GM10248 (cell line): ENCODE results near the gene ARHGAP29.

Experiments used
- CTCF ChIA-PET: fragments of 300-600 bp; sonication (Branson Sonifier 250); formaldehyde crosslinking; extraction: SDS; loops from one replicate; lab custom pipeline; 2021; ENCODE audit warnings: antibody characterized with exemption; lab: Yijun Ruan, JAX
- POLR2A ChIA-PET: fragments of 350-650 bp; sonication (Branson Sonifier 250); formaldehyde crosslinking; extraction: SDS; loops from one replicate; lab custom pipeline; 2020; ENCODE audit warnings: antibody characterized with exemption; lab: Yijun Ruan, JAX
- DNase-seq: peaks from one replicate; pipeline ENCODE4 v3.0.0; 2012; ENCODE audit errors: extremely low spot score
- TF ChIP-seq, protein P1 (sequence below): IDR thresholded peaks from 2 replicates; pipeline ENCODE4 v1.5.1; 2012; ENCODE audit warnings: mild to moderate bottlenecking, low read depth; ENCODE audit errors: extremely low read depth, missing control alignments, control extremely low read depth

The ARHGAP29 gene

DNA sequence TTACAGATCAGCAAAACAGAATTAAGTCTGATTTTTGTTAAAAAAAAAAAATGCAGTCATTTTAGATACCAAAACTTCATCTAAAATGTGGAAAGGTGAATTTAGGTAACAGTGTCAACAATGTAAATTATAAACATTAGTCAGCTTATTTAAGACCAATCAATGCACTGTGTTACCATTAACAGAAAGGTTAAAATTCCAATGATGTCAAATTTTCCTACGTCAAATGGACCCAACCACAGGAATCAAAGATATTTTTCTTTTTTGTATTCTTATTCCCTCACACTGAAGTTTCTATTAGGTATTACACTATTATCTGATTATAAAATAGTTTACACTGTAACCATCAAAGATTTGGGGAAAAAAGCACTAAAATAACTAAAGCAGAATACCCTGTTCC, 6.5 kb downstream of the ARHGAP29 start:
- ChIA-PET POLR2A (no interaction called here), CTCF (no interaction called here)
- TF ChIP-seq, protein P1, sequence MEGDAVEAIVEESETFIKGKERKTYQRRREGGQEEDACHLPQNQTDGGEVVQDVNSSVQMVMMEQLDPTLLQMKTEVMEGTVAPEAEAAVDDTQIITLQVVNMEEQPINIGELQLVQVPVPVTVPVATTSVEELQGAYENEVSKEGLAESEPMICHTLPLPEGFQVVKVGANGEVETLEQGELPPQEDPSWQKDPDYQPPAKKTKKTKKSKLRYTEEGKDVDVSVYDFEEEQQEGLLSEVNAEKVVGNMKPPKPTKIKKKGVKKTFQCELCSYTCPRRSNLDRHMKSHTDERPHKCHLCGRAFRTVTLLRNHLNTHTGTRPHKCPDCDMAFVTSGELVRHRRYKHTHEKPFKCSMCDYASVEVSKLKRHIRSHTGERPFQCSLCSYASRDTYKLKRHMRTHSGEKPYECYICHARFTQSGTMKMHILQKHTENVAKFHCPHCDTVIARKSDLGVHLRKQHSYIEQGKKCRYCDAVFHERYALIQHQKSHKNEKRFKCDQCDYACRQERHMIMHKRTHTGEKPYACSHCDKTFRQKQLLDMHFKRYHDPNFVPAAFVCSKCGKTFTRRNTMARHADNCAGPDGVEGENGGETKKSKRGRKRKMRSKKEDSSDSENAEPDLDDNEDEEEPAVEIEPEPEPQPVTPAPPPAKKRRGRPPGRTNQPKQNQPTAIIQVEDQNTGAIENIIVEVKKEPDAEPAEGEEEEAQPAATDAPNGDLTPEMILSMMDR, result no peak
- no peak for DNase-seq

DNA sequence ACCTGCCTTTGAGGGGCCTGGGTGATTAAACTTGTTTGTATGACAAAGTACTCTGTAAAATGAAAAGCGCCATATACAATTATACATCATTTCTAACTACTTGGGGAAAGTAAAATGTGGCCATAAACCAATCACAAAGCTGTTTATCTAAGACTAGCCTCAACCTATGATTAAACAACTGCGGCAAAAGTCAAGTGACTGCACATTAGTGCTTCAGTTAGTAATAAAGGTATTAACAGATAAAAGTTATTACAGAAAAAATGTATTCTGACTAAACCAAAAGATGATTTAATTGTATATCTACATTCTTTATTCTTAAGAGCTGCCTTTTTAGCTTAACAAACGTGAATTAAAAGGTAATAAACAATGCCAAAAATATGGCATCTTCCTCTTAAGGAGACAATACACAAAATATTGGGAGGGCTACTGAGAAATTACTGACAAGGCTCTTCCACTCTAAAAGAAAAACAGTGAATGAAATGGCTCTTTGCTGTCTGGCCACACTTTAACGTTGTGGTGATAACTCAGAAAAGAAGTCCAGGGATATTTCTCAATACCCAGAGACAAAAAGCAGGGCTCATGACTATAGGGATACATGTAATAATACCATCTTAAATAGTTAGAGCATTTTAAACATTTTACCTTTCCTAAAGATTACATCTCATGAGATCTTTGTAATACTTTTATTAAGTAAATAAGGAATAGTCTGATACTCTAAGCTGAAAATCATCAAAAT, 8.6 kb downstream of the ARHGAP29 start:
- CTCF ChIA-PET, result interaction anchor here (1.0 to 1.7 kb wide), 4 partner anchors 19 to 107 kb away, joined by 3 to 4 read pairs (median 3); no protein-coding TSS in a partner anchor
- TF ChIP-seq, protein P1, result no peak
- POLR2A ChIA-PET, result no interaction called here
- no peak for DNase-seq

DNA sequence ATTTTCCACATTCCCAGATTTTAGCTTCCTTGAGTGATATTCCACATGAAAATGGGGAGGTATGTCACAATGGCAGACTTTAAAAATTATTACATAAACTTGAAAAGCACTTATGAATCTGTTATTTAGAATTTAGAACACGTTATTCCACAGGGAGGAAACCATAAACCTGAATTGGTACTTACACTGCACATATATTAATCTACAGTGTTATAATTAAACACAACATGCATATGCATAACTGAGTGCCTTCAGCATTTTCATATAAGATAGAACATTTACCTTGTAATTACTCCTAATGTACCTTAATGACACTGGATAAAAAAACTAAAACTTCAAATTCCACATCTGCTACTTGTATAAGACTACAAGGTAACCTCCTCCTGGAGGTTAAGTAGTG, 9.8 kb downstream of the ARHGAP29 start:
- POLR2A ChIA-PET, result no interaction called here
- TF ChIP-seq, protein P1, result no peak
- CTCF ChIA-PET, result interaction anchor here (1.0 to 1.3 kb wide), 4 partner anchors 14 to 58 kb away, joined by 3 to 5 read pairs (median 4); no protein-coding TSS in a partner anchor
- no peak for DNase-seq

- TF ChIP-seq, protein P1, result no peak
- DNase-seq, result no peak
- CTCF ChIA-PET, result interaction anchor here (1.6 kb wide), 1 partner anchor 13 kb away, joined by 6 read pairs; no protein-coding TSS in a partner anchor
- POLR2A ChIA-PET, result no interaction called here
Observed at GRCh38 chr1:94225845-94226244, 11.5 kb downstream of the ARHGAP29 start.

- CTCF ChIA-PET, result interaction anchor here (1.3 kb wide), 1 partner anchor 142 kb away, joined by 3 read pairs; no protein-coding TSS in a partner anchor
- TF ChIP-seq, protein P1, result no peak
- POLR2A ChIA-PET, result no interaction called here
- no peak for DNase-seq
Observed at GRCh38 chr1:94218332-94218731, 19.1 kb downstream of the ARHGAP29 start.

DNA sequence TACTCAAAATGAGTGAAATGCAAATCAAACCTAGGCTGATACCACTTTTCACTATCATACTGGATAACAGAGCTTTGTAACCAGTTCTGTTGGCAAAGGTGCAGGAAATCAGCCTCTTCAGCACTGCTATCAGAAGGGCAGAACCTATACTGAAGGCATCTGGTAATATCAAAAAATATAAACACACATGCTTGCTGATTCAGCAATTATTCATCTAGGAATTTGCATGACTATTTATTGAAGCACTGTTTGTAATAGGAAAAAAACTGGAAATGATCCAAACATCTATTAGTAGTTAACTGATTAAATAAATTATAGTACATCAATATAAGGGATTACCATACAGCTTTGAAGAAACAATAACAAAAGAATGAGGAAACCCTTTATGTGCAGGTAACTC, 21.4 kb downstream of the ARHGAP29 start:
- no peak for DNase-seq
- ChIA-PET POLR2A (no interaction called here), CTCF (no interaction called here)
- TF ChIP-seq, protein P1, result no peak

DNA sequence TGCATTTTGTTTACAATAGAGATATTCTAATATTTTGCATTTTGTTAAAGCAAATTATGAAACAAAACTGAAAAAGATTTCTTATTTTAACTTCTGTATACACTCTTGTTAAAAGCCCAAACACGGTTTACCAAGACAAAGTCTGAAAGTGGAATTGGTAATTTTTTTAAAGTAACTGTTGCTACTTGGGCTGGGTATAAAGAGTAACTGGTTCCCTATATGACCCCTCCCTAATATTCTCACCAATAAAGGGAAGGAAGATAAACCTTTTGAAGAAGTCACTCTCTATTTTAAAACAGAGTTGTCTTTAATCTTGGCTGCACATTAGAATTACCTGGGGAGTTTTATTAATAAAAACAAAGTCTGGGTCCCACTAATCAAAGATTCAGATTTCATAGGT, 27.4 kb downstream of the ARHGAP29 start:
- TF ChIP-seq, protein P1, result no peak
- POLR2A ChIA-PET, result no interaction called here
- DNase-seq, result no peak
- CTCF ChIA-PET, result no interaction called here
